Psoas muscle (tissue), 8 donors: Measurements from ENCODE around the gene ZNF814. TPM values are rescaled to one million over a fixed set of nuclear protein-coding genes. Genes with fewer than 3 reads are reported as not detected.
A peak's percentile ranks its signal among the peaks of the same experiment; 100 is the strongest.
"Not testable (repeated sequence)": the region's sequence is repeated elsewhere in the genome, so short reads cannot be mapped to it uniquely, and the experiment has no call there.

Experiments
- ATAC-seq, 4 donors: fragments of 200-7000 bp; cut with Tn5 transposase; one replicate each; pipeline ENCODE4 v1.9.1; 2020; ENCODE audit warnings: moderate library complexity in 3 of 4, mild to moderate bottlenecking in 2 of 4
- DNase-seq, 2 donors: peaks; one replicate each; pipeline ENCODE4 v3.0.0-alpha.2; 2020
- H3K27ac ChIP-seq: fragments of 200-600 bp; one replicate; pipeline ENCODE4 v1.8.0; 2022
- H3K27me3 ChIP-seq, 3 donors: fragments of 200-600 bp in 1 of 3; one replicate each; pipeline versions ENCODE4 v1.6.1 to v1.8.0; 2013 to 2022; ENCODE audit warnings: low read length in 2 of 3, mild to moderate bottlenecking in 2 of 3, moderate library complexity in 1 of 3; ENCODE audit not compliant: insufficient read depth in 3 of 3
- H3K36me3 ChIP-seq, 2 donors: fragments of 200-600 bp in 1 of 2; one replicate each; pipeline versions ENCODE4 v1.6.1 to v1.8.0; 2013 to 2022; ENCODE audit warnings: low read depth in 1 of 2, mild to moderate bottlenecking in 1 of 2, moderate library complexity in 1 of 2; ENCODE audit not compliant: insufficient read depth in 1 of 2
- H3K4me1 ChIP-seq: fragments of 200-600 bp; one replicate; pipeline ENCODE4 v1.8.0; 2022
- H3K4me3 ChIP-seq: fragments of 200-600 bp; one replicate; pipeline ENCODE4 v1.8.0; 2022; ENCODE audit warnings: mild to moderate bottlenecking
- H3K9me3 ChIP-seq: fragments of 200-600 bp; one replicate; pipeline ENCODE4 v1.8.0; 2022
- CTCF ChIP-seq: fragments of 200-600 bp; IDR thresholded peaks from one replicate; pipeline ENCODE4 v1.8.0; 2022; ENCODE audit warnings: antibody characterized with exemption
- WGBS, 3 donors: extraction: QIAGEN DNeasy Blood & Tissue Kit; methylation state at CpG; one replicate each; pipeline versions ENCODE4 v1.1.6 to v1.1.7; 2013; 5-methylcytosine and 5-hydroxymethylcytosine counted together
- intact Hi-C, 2 donors: fragments of 100-400 bp; cut with DNase I; formaldehyde crosslinking; loops; one replicate each; pipeline versions ENCODE4 v1.11.0 to v1.14.2; 2022
- polyA plus RNA-seq, 3 donors: library from polyadenylated mRNA; stranded (reverse); fragments of 200-250 nt; gene quantifications; one replicate each; pipeline ENCODE4 v1.2.3, GENCODE V29; 2013
- total RNA-seq, 4 donors: library from RNA; stranded (reverse); fragmentation: NEBNext Ultra II Directional in 2 of 4; extraction: Animal tissue kit (Norgen Biotek cat#: 25700) in 2 of 4; gene quantifications; one replicate each; pipeline versions ENCODE4 v1.2.1 to v1.2.4, GENCODE V29; 2021 to 2023
- donor health status: healthy with polysubstance abuse.
- donor health status: DM: no; HTN: no; CAD: no; lungs with moderate emphysema.
- donor health status: Bipolar disorder and iron deficiency.
- donor health status: healthy.
- donor health status: DM: yes; HTN: yes; CAD: no.
- donor health status: DM: no; HTN: no; CAD: no.
- donor health status: DM: no; HTN: no; CAD: no.
- donor health status: DM: yes; HTN: yes; CAD: no.

ZNF814 gene
- total and polyA plus RNA-seq, 7 donors = 5.3 to 12.1 (median 8.6) TPM

- intact Hi-C loops = no loop called here
- DNase-seq (no peak), ATAC-seq (no peak)
- Histone ChIP-seq H3K9me3 (peaks cover 54% of the 10 kb centered on the region), H3K27me3 (no peaks in the 10 kb centered on the region), H3K36me3 (peaks cover 10 to 36% of the 10 kb centered on the region in 2 donors), H3K4me1 (no peaks in the 10 kb centered on the region), H3K27ac (no peak overlapping the region), H3K4me3 (no peak overlapping the region)
- TF ChIP-seq CTCF = no peak
- 97 to 100% (median 99%) methylated on average over 2 of the region's 2 CpGs for WGBS, 3 donors
Observed at GRCh38 chr19:57870225-57870624, 18.6 kb downstream of the ZNF814 start.

GRCh38 chr19:57869655-57870054 lies 19.2 kb downstream of the ZNF814 start:
- intact Hi-C loops, H3K4me3 ChIP-seq, H3K27me3 ChIP-seq, H3K27ac ChIP-seq, DNase-seq, H3K4me1 ChIP-seq: not testable (repeated sequence)
- 70 to 77% (median 71%) methylated on average over 5 to 6 of the region's 6 CpGs for WGBS, 3 donors
- H3K9me3 ChIP-seq = peaks cover 54% of the 10 kb centered on the region
- ATAC-seq = peak in 1 of 4 donors; percentile 26
- peaks cover 10 to 41% of the 10 kb centered on the region in 2 donors for H3K36me3 ChIP-seq

GRCh38 chr19:57867868-57868492 lies 20.9 kb downstream of the ZNF814 start:
- Histone ChIP-seq H3K4me3 (no peak overlapping the region), H3K27me3 (no peaks in the 10 kb centered on the region), H3K9me3 (peaks cover 43% of the 10 kb centered on the region), H3K4me1 (no peaks in the 10 kb centered on the region), H3K36me3 (peaks cover 3 to 57% of the 10 kb centered on the region in 2 donors), H3K27ac (no peak overlapping the region)
- intact Hi-C loops = no loop called here
- no peak for DNase-seq
- ATAC-seq = peak in 1 of 4 donors; percentile 16
- 94 to 99% (median 97%) methylated on average over 7 of the region's 7 CpGs for WGBS, 3 donors
- no peak for TF ChIP-seq CTCF

GRCh38 chr19:57862351-57862750 lies 26.5 kb downstream of the ZNF814 start:
- H3K4me3 ChIP-seq, ATAC-seq, intact Hi-C loops, H3K4me1 ChIP-seq, H3K27me3 ChIP-seq, DNase-seq, H3K27ac ChIP-seq: not testable (repeated sequence)
- WGBS, 3 donors = 90 to 94% (median 92%) methylated on average over 3 of the region's 3 CpGs
- H3K36me3 ChIP-seq = peaks cover 3 to 91% of the 10 kb centered on the region in 2 donors
- H3K9me3 ChIP-seq = peaks cover 10% of the 10 kb centered on the region

GRCh38 chr19:57854117-57854516 lies 34.7 kb downstream of the ZNF814 start:
- H3K4me1 ChIP-seq, H3K27ac ChIP-seq, DNase-seq, H3K4me3 ChIP-seq, H3K27me3 ChIP-seq, H3K9me3 ChIP-seq, intact Hi-C loops: not testable (repeated sequence)
- peaks cover 0 to 28% of the 10 kb centered on the region in 2 donors for H3K36me3 ChIP-seq
- ATAC-seq = peak in 1 of 4 donors; percentile 14
- WGBS, 3 donors = 38 to 77% (median 65%) methylated on average over 2 of the region's 2 CpGs

- WGBS, 3 donors = 86 to 95% (median 88%) methylated on average over 4 to 5 of the region's 6 CpGs
- H3K4me1 ChIP-seq, H3K4me3 ChIP-seq, H3K27ac ChIP-seq, H3K27me3 ChIP-seq, ATAC-seq, intact Hi-C loops, H3K9me3 ChIP-seq, DNase-seq: not testable (repeated sequence)
- peaks cover 0 to 13% of the 10 kb centered on the region in 2 donors for H3K36me3 ChIP-seq
Observed at GRCh38 chr19:57851812-57852603, 36.8 kb downstream of the ZNF814 start.
